ENCODE data around the gene CABLES2.

DNA sequence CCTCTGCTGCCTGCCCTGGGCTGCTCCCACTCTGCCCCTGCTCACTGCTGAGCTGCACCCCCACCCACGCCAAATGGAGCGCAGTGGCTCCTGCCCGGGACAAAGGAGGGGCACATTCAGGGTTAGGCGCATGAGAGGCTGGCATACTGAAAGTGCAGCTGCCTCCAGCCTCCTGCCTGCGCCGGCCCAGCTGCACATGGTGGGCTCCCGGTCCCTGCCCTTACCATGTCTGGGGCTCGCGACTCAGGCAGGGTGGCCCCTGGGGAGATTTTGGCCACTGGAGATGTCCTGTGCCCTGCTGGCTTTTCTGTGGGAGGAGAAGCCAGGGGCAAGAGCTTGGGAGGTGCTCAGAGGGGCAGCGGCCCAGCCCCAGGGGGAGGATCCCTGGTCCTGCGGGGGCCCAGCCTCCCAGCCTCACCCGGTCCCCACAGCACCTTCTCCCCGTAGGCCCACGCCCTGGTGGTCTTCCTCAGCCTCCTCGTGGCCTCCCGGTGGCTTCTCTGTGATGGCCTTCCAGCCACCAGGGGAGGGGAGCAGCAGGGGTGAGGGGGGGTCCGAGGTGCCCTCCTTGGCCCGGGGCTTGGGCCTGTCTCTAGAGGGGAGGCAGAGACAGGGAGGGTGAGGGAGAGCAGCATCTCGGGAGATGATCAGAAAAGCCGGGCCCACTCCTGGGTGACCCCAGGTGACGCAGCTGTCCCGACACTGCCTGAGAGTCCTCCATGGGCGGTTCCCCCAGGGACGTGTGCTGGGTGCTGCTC lies 8.4 kb upstream of the CABLES2 start:
- TF ChIP-seq, protein P1, sequence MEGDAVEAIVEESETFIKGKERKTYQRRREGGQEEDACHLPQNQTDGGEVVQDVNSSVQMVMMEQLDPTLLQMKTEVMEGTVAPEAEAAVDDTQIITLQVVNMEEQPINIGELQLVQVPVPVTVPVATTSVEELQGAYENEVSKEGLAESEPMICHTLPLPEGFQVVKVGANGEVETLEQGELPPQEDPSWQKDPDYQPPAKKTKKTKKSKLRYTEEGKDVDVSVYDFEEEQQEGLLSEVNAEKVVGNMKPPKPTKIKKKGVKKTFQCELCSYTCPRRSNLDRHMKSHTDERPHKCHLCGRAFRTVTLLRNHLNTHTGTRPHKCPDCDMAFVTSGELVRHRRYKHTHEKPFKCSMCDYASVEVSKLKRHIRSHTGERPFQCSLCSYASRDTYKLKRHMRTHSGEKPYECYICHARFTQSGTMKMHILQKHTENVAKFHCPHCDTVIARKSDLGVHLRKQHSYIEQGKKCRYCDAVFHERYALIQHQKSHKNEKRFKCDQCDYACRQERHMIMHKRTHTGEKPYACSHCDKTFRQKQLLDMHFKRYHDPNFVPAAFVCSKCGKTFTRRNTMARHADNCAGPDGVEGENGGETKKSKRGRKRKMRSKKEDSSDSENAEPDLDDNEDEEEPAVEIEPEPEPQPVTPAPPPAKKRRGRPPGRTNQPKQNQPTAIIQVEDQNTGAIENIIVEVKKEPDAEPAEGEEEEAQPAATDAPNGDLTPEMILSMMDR (IDR thresholded peaks at IDR 0.05) = no peak
- no peak for TF ChIP-seq POLR2A (IDR thresholded peaks at IDR 0.05)
